Measurements from ENCODE around the gene COQ5.
"Not testable (repeated sequence)": the region's sequence is repeated elsewhere in the genome, so short reads cannot be mapped to it uniquely, and the experiment has no call there.

COQ5 gene

DNA sequence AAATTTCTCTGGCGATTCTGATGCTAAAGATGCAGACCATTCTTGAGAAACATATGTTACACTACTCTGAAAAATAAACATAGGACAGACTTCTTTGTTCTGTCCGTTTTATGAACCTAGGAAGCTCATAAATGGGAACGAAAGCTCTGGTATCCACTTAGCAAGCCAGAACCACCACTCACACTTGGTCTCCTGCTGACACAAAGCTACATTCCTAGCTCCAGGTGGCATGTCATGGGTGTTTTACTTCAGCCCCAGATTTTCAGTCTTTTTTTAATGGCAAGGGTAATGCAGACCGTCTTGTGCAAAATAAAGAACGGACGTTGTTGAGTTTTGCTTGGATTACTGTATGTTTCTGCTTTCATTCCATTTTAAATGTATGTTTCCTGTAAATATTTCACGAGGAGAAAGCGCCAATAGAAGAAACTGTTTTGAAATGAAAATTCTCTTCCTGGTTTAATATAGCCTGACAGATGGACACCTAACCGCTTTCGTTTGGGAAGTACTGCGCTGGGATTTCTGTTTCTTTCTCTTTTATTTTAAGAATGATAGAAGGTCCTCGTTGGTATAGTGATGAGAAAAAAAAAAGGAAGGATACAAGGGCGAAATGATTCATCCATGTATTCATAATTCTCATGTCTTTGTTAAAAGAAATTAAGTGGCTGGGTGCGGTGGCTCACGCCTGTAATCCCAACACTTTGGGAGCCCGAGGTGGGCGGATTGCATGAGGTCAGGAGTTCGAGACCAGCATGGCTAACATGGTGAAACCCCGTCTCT lies 871 bp upstream of the COQ5 start:
- no peak for DNase-seq (ENCODE audit: low read depth in 2 of 2)

DNA sequence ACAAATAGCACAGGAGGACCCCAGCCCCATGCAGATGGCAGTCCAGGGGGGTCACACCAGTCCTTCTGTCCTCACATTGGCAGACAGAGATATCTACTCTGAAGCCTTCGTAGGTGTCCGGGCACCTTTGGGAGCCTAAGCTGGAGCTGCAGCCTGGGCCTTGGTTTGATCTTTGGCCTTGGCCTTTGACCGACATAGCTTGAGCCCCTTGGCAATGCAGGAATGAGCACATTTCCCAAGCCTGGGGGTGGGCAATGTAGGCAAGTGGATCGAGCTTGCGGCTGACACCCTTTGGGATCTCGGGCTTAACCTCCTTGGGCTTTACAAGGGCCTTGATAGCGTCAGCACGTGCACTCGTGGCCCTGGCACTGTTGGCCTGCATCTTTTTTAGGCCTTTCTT lies 6.4 kb downstream of the COQ5 start:
- no peak for DNase-seq (ENCODE audit: low read depth in 2 of 2)

DNA sequence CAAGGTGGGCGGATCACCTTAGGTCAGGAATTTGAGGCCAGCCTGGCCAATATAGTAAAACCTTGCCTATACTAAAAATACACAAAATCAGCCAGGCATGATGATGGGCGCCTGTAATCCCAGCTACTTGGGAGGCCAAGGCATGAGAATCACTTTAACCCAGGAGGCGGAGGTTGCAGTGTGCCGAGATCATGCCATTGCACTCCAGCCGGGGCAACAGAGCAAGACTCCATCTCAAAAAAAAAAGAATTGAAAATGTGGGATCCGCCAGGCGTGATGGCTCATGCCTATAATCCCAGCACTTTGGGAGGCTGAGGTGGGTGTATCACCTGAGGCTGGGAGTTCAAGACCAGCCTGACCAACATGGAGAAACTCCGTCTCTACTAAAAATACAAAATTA lies 9.6 kb downstream of the COQ5 start:
- DNase-seq (ENCODE audit: low read depth in 2 of 2) = not testable (repeated sequence)

GRCh38 chr12:120515496-120515895 lies 13.5 kb downstream of the COQ5 start:
- no peak for DNase-seq (ENCODE audit: low read depth in 2 of 2)

DNA sequence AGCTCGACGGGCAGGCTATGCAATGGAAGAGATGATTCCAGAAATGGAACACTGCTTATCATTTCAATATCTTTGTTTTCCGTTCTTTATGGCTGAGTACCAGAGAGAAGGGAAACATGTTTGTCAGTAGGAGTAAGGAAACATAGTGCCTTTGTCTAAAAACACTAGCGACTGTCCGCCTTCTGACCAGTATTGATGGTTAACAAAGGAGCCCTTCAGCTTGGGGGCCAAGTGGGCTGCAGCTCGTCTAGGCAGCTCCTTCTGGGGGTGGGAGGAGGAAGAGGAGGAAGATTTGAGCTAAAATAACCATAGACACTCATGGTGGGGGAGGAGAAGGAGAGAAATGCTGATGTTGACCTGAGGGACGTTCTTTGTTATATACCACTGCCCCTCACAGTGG lies 15.0 kb downstream of the COQ5 start:
- DNase-seq (ENCODE audit: low read depth in 2 of 2) = no peak

DNA sequence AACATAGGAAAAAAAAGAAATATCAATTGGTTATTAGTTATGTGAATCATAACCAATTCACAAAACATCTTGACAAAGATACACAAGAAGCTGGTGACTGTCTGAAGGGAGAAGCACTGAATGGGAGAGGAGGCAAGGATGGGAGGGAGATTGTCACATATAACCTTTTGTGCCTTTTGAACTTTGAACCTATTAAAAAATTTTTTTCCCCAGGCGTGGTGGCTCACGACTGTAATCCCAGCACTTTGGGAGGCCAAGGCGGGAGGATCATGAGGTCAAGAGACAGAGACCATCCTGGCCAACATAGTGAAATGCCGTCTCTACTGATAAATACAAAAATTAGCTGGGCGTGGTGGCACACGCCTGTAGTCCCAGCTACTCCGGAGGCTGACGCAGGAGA lies 20.4 kb downstream of the COQ5 start:
- DNase-seq (ENCODE audit: low read depth in 2 of 2) = no peak

GRCh38 chr12:120504587-120504986 lies 24.4 kb downstream of the COQ5 start:
- no peak for DNase-seq (ENCODE audit: low read depth in 2 of 2)

DNA sequence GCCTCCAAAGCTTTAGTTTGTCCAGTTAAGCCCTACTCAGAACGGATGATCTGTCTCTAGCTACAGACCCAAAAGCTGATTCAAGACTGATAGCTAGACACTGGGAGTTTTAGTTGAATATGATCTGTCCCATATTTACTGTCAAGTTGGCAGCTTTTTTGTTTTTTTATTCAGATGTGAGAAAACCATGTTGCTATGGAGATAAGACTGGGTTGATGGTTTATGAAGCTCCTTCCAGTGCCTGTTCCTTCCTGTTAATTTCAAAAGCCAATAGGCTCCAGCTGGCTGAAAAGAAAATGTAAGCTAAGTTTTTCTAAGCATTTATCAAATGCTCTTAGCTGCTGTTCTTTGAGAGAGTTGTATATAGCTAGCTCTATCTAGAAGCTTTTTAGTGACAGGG lies 28.4 kb downstream of the COQ5 start:
- DNase-seq (ENCODE audit: low read depth in 2 of 2) = no peak

- no peak for DNase-seq (ENCODE audit: low read depth in 2 of 2)
These were observed 30.0 kb downstream of the COQ5 start for GRCh38 chr12:120498870-120499515.

DNA sequence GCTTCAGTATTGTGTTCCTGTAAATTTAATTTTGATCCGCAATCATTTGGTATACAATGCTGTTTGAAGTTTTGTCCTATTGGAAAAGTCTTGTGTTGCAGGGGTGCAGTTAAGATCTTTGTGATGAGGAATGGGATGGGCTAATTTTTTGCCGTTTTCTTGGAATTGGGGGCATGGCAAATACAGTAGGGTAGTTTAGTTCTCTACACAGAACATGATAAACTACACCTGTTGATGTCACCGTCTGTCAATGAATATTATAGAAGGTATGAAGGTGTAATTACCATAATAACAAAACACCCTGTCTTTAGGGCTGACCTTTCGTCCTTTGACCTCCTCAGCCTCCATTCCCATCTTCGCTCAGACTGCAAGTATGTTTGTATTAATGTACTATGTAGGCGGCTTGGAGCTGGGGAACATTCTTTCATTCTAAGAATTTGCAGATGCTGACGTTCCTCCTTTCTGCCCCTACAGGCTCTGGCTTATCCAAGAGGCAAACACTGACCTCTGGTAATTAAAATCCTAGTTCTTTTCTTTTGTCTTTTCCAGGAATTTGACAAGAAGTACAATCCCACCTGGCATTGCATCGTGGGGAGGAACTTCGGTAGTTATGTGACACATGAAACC lies 31.3 kb downstream of the COQ5 start:
- no peak for DNase-seq (ENCODE audit: low read depth in 2 of 2)

DNA sequence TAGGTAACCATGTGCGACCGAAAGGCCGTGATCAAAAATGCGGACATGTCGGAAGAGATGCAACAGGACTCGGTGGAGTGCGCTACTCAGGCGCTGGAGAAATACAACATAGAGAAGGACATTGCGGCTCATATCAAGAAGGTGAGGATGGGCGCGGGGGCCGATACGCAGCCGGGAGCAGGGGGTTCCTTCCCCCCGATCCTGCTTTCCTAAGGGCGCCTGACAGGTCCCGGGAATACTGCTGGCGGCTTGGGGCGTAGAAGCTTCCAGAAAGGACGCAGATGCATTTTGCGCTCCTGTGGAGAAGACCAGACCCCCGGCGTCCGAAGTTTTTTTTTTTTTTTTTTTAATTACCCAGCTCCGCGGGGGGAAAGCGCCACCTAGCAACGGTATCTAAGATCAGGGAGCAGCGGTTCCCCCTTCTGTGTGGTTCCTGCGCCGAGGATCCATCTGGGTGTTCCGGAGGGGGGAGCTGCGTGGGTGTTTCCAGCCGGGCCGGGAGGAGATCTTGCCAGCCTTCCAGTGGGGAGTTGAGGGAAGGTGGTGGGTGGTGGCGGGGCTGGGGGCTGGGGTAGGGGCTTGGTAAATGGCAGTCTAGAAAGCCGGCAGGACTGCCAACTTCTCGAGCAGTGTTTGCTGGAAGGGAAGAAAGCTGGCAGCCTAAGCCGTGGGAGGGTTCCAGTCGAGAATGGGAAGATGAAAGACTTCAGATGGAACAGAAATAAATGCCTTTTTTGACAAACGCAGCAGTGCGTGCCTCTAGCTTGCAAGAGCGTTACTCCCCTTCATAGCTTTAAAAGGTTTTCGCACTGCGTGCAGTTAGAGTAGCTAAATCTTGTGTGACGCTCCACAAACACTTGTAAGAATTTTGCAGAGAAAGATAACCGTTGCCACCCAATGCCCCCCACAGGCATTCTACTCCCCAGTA lies 32.3 kb downstream of the COQ5 start:
- peak; percentile 22 to 34 for DNase-seq (ENCODE audit: low read depth in 2 of 2)

GRCh38 chr12:120495731-120496412 lies 33.1 kb downstream of the COQ5 start, which contains the start of gene DYNLL1:
DYNLL1 (plus strand) TSS chr12:120496113; CDS start chr12:120496422, 309 bp downstream.
- DNase-seq (ENCODE audit: low read depth in 2 of 2) = peak; percentile 97 to 98

- no peak for DNase-seq (ENCODE audit: low read depth in 2 of 2)
These were observed 33.7 kb downstream of the COQ5 start for GRCh38 chr12:120495186-120495730.

DNA sequence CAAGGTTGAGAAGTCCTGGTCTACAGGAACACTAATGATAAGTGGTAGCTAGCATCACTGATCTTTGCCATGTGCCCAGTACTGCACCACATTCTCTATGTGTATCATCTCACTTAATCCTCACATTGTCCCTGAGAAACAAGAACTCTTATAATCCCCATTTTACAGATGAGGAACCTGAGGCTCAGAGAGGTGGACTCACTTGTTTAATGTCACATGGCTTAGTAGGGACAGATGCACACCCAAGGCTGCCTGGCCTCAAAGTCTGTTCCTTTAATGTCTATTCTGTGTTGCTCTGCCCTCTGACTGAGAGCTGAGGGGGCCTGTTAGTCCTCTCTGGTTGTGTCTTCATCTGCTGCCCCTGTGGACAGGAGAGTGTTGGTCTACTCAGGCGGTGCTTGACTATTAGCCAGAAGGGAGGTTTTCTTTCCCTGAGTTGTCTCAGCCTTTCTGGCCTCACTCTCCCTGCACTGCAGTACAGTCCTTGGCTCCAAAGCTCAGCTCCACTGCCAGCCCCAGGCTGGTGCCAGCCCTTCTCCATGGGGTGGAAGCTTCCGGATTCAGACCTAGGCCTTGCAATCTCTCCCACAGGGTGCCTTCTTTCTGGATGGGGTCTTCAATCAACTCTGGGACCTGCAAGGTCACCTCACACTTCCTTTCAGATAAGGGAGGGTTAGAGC lies 38.0 kb downstream of the COQ5 start:
- DNase-seq (ENCODE audit: low read depth in 2 of 2) = no peak

DNA sequence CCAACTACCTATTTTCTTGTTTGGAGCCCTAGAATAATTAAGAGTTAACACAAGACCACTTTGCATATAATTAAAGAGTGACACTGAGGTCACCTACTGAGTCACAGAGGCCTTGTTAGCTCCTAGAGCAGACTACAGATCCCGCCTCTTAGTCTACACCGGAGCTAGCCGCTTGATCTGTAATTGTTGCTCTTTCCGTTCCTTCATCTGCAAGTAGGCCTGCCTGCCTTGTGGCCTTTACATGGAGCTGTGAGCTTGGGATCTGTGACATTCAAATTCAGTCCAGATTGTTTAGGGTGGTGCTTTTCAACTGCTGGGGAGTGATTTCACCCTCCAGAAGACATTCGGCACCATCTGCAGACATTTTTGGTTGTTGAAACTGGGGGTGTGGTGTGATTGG lies 38.6 kb downstream of the COQ5 start:
- DNase-seq (ENCODE audit: low read depth in 2 of 2) = no peak

DNA sequence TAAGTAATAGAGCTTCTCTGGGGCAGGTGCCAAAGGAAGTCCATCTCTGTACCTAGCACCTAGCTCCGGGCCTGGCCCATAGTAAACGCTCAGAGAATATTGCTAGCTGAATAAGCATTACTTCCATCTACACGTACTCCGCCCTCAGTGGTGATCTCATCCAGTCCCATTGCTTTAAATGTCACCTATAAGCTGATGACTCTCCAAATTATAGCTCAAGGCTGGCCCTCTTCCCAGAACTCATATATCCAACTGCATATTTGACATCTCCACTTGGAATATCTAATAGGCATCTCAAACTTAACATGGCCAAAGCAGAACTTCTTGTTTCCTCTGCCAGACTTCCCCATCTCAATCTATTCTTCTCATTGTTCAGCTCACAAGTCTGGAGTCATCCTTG lies 39.9 kb downstream of the COQ5 start:
- DNase-seq (ENCODE audit: low read depth in 2 of 2) = no peak

DNA sequence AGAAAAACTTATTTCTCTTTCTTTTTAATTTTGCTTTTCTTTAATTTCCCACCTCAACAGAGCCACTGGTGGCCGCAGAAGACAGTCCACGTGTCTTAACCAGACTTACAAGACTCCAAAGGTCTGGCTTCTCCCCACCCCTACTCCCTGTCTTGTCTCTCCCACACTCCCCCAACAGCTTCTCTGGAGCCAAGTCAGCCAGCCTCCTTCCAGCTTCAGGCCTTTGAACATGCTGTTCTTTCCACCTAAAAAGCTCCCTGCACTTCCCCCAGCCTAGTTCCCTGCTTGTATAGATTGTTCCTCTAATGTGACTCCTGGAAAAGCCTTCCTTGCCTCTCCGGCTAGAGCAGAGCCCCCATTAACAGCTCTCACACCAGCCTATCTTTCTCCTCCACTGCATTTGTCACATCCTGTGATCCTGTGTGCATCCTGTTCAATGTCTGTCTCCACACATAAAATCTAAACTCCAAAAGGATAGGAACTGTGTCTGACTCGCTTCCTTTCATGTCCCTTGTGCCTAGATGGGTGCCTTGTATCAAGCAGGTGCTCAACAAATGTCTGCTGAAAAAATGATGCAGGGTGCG lies 40.8 kb downstream of the COQ5 start:
- no peak for DNase-seq (ENCODE audit: low read depth in 2 of 2)

DNA sequence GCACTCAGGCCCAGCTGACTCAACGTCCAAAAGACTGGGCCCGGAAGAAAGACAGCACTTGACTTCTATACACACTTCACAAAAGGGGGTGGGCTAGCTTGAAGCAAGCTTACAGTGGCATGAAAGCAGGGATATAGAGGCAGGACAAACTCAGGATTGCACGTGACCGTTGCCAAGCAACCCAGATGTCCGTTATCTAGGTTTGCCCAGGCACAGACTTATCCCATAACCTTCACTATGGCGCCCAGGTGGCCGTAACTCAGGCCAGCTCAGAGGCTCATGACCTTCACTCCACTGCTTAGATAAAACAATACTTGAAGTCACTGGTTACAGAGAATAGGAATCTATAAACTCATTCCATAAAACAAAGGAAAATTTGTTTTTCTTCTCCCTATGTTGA lies 41.4 kb downstream of the COQ5 start:
- not testable (repeated sequence) for DNase-seq (ENCODE audit: low read depth in 2 of 2)

DNA sequence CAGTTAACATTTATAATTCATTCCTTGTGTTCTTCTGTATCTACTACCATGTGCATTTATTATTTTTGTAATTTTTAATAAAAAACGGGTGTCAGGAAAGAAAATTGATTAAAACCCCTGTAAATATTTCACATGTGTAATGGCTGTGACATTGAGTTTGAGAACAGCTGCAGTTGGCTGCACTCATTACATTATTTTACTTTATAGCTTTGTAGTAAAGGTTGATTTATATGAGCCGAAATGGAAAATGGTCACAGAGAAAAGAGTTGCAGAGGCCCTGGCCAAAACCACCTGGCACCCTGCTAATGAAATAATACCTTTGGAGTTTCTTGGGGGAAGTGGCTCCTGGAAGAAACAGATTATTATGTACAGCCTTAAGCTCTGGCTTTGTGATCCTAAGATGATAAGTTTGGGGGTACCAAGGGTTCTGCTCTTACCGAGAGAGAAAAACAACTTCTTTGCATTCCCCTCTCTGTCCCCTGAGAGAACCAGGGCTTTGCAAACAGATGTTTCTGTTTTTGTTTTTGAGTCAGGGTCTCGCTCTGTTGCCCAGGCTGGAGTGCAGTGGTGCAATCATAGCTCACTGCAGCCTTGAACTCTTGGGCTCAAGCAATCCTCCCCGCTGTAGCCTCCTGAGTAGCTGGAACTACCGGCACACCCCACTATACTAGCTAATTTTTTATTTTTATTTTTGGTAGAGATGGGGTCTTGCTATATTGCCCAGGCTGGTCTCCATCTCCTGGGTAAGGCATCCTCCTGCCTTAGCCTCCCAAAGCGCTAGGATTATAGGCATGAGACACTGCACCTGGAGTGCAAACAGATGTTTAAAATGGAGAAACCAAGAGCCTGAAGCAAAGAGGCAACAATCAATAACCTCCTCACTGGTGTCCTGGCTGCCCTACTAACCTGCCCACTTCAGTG lies 42.7 kb downstream of the COQ5 start:
- no peak for DNase-seq (ENCODE audit: low read depth in 2 of 2)
